HG03045 (cell line): ENCODE data around the gene EPHA8.

Experiments used
- ATAC-seq: cut with Tn5 transposase; IDR thresholded peaks from one replicate; pipeline ENCODE4 v1.9.1; 2021; ENCODE audit warnings: mild to moderate bottlenecking, moderate library complexity; ENCODE audit not compliant: unreplicated experiment

Gene EPHA8

GRCh38 chr1:22563671-22564602, 648 bp downstream of the EPHA8 start:
- ATAC-seq, result no peak

DNA sequence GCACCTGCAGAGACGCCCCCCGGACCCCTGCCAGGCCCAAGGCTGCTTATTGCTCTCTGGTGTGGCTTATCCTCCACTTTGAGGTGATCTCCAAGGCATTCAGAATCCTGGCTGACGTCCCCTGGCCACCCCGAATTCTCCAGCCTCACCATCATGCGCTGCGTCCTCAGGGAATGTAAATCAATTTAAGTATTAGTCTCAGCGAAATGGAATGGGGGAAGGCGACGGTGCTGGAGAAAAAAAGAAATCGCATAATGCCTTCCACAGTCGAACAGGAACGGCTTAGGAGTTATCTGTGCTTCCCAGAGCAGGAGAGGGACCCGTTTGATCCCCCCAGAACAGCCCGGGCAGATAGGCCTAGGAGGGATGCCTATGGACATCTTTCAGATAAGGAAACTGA, 2.9 kb downstream of the EPHA8 start:
- ATAC-seq, result no peak

DNA sequence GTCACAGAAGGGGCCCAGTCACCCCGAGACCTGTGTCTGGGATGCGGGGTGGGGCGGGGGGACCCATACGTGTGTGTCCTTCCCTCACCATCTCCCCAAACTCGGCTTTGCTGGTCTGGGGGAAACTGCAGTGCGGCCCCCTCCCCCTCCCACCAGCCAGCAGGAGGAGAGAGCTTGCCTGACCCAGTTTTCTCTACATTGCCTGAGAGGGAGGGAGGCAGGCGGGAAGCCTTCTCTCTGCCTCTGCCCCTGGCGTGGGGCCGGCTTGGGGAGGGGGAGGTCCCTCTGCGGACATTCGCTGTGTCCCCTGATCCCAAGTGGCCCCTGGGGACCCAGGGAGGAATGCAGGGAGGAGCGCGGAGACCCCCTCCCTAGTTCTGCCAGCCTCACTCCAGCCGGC, 3.9 kb downstream of the EPHA8 start:
- ATAC-seq, result no peak

DNA sequence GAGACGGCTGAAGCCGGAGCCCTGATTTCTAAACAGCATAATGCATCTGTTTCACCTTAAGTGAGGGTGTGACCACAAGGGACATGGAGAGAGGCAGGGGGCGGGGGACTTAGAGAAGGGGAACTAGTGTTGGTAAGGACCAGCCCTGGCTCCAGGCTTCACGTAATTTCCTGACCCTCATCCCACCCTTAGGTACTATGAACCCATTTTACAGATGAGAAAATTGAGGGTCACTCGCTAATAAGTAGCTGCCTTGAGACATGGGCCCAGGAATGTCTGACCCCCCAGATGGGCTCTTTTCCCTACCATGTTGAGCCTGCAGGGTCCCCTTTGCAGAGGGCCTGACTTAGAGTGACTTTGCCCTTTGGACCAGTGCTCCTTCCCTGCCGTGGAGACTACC, 4.7 kb downstream of the EPHA8 start:
- ATAC-seq, result no peak

GRCh38 chr1:22569269-22569668, 6.0 kb downstream of the EPHA8 start:
- no peak for ATAC-seq

- ATAC-seq, result no peak
These were observed 7.0 kb downstream of the EPHA8 start for GRCh38 chr1:22570140-22570909.

DNA sequence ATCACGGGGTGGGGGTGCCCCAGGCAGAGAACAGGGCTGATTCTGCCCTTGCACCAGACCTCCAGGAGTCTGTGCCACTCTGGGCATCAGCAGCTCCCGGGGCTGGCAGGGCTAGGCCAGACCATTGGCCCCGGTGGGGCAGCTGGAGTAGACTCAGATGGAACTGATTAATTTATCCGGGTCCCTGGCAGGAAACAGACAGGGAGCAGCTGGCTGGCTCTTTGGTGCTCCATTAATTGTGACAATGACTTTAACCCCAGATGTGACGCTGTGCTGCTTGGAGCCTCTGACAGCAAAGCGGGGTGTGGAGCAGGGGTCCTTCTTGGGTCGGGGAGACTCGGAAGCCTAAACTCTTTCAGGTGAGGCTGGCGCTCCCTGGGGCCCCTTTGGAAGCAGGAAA, 9.5 kb downstream of the EPHA8 start:
- no peak for ATAC-seq

- ATAC-seq, result no peak
These were observed 9.9 kb downstream of the EPHA8 start for GRCh38 chr1:22573237-22573636.

GRCh38 chr1:22575532-22576149, 12.4 kb downstream of the EPHA8 start:
- no peak for ATAC-seq

- ATAC-seq, result no peak
These were observed 12.9 kb downstream of the EPHA8 start for GRCh38 chr1:22576150-22576544.

- no peak for ATAC-seq
These were observed 13.3 kb downstream of the EPHA8 start for GRCh38 chr1:22576617-22577016.

DNA sequence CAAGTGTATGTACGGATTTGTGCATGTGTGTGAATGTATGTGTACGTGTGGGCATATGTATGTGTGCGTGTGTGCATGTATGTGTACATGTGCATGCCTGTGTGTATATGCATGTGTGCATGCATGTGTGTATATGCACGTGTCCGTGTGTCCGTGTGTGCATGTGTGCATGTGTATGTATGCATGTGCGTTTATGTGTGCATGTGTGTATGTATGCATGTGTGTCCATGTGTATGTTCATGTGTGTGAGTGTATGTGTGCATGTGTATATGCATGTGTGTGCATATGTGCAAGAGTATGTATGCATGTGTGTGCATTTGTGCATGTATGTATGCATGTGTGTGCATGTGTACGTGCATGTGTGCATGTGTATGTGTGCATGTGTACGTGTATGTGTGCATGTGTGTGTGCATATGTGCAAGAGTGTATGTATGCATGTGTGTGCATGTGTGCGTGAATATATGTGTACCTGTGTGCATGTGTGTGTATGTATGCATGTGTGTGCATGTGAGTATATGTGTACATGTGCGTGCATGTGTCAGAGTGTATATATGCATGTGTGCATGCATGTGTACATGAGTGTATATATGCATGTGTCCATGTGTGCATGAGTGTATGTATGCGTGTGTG, 15.6 kb downstream of the EPHA8 start:
- no peak for ATAC-seq

DNA sequence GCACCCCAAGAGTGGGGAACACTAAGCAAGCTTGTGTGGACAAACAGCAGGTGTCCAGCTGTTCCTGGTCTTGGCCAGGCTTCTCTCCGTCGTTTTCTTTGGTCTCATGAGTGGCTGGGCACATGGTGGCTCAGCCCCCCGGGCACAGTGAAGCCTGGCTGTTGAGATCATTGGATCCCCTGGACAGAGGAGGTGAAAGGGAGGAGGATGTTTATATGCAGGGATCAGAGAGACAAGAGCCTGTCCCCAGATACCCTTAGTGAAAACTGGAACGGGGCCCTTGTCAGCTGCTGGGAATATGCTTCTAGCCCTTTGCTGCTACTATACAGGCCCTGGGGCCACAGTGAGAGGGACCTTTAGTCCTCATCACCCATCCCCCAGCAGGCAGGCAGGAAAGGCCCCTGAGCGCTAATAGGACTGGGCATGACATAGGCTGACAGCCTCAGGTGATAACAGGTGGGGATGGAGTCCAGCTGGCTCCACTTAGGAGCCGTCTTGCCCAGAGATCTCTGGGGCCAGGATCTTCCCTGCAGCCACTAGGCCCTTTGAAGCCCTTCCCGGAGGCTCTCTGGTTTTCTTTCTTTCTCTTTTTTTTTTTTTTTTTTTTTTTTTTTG, 16.4 kb downstream of the EPHA8 start:
- no peak for ATAC-seq

DNA sequence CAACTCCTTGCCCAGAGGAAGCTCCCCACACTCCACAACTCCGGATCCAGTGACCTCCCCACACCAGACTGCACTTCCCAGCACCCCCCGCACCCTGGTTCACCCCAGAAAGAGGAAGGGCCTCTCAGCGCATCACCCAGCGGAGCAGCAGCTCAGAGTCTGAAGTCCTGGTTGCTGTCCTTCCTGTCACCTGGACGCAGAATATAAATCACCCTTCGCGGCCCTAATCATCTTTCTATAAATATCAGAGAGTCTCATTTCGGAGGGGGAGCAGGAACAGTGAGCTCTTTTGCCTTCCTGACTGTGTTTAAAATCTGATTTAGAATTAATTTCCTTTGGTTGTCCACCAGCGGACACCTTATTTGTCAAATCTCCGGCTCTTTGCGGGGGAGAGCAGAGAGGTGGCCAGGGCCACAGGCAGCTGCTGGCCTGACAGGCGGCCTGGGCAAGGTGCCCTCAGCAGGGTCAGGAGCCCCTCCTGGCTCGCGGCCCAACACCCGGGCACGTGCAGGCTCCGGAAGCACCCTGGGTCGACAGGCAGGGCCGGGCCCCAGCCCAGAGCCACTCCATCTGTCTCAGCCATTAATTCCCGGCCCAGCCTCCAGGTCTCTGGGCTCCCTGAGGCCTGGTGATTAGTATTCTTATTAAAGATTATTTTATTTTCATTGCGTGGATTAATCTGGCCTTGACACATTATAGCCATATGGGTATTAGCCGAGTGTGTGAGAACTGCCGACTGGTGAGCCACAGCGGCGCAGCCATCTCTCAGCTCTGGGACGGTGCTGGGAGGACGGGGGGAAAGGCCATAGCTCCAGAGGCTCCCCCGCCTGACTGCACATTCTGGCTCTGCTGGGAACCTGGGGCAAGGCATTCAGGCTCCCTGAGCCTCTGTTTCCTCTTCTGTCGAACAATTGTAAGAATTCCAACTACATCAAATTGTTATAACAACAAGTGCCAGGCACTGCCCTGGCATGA, 19.7 kb downstream of the EPHA8 start:
- ATAC-seq, result no peak

- no peak for ATAC-seq
These were observed 20.8 kb downstream of the EPHA8 start for GRCh38 chr1:22584001-22584562.

GRCh38 chr1:22584970-22585369, 21.7 kb downstream of the EPHA8 start:
- ATAC-seq, result no peak

DNA sequence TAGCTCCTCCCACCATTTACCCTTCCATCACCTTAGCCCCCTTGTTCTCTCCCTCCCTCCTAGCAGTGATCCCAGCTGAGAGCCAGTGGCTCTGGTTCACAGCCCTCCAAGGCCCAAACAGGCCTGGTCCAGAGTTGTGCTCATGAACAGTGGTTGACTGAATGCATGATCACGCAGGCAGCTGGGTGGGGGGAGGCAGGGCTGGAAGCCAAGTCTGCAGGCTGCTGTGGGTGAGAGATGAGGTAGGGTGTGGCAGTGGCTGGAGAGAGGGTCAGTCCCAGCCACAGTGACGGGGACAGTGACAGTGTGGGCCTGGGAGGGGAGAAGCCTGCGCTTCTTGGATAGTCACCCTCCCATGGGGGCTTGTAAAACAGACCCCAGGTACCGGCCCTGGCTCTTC, 22.2 kb downstream of the EPHA8 start:
- ATAC-seq, result no peak

DNA sequence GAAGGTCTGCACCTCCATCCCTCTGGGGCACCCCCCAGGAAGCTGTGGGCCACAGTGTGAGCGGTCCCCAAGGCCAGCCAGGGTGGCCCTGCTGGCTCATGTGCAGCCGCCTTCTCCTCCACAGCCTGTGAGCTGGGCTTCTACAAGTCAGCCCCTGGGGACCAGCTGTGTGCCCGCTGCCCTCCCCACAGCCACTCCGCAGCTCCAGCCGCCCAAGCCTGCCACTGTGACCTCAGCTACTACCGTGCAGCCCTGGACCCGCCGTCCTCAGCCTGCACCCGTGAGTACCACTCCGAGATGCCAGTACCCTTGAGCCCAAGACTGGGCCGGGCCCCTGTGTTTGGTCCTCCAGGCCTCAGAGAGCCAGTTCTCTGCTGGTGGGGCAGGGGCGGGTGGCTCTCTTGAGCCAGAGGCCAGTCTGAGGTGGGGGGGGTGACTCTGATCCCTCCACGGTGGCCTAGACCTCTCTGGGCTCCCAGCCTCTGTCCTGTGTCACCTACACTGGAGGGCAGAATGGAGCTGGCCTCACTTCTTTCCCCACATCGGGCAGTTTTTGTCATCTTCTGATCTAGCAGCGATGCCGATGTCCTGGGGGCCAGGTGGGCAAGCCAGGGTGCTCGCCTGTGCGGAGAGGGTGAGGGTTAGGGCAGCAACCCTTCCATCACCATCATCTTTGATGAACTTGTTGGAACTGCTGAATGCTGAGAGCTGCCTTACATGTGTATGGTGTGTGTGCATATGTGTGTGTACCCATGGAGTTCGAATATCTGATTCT, 23.3 kb downstream of the EPHA8 start:
- ATAC-seq, result no peak

- no peak for ATAC-seq
These were observed 24.0 kb downstream of the EPHA8 start for GRCh38 chr1:22587247-22587646.
